ENCODE results near the gene ZNF143.
A peak's percentile ranks its signal among the peaks of the same experiment; 100 is the strongest.
"Not testable (repeated sequence)": the region's sequence is repeated elsewhere in the genome, so short reads cannot be mapped to it uniquely, and the experiment has no call there.

ZNF143 gene

GRCh38 chr11:9460322-9461062, at the start of gene ZNF143:
Gene ZNF143 (plus strand): TSS chr11:9461012. CDS start chr11:9471309, 10,297 bp downstream.
- peak; percentile 99 for DNase-seq (ENCODE audit: low read depth in 2 of 2)

DNA sequence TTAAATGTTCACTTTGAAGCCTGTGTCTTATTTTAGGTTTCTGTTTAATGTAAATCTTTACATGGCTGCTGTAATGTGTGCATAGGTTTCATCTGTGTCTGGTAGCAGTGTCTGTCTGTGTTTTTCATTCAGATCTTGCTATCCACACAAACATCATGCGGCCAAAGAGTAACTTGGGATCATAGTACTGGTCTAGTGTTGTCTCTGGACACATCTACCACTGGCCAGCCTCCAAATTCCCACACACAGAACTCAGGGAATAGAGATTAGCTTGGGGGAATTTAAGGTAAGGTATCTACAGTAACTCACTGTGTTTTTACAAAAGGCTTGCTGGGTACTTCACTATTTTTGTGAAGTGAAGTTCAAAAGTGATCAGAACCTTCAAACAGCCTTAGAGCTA, 32.1 kb upstream of the ZNF143 start:
- DNase-seq (ENCODE audit: low read depth in 2 of 2): no peak

DNA sequence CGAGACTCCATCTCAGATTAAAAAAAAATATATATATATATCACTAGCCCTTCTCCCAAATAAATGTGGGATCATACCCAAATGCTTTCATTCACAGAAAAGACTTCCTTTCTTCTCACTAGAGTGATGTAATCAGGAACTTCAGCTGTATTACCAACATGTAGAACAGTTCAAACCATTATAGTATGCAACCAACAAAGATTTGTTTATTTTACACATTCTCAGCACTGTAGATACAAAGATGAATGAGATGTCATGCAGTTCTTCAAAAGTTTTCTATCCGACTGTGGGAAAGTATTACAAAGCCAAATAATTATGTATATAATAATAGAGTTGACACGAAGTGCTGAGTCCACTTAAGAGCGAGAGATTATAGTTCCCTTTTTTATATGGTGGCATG, 22.2 kb upstream of the ZNF143 start:
- DNase-seq (ENCODE audit: low read depth in 2 of 2): no peak

- no peak for DNase-seq (ENCODE audit: low read depth in 2 of 2)
Observed at GRCh38 chr11:9446230-9446629, 14.6 kb upstream of the ZNF143 start.

- DNase-seq (ENCODE audit: low read depth in 2 of 2): no peak
Observed at GRCh38 chr11:9448576-9449352, 12.0 kb upstream of the ZNF143 start.

- DNase-seq (ENCODE audit: low read depth in 2 of 2): not testable (repeated sequence)
Observed at GRCh38 chr11:9452023-9452422, 8.8 kb upstream of the ZNF143 start.

GRCh38 chr11:9455722-9456121, 5.1 kb upstream of the ZNF143 start:
- DNase-seq (ENCODE audit: low read depth in 2 of 2): no peak

- no peak for DNase-seq (ENCODE audit: low read depth in 2 of 2)
Observed at GRCh38 chr11:9459667-9460321, 1.0 kb upstream of the ZNF143 start.

- DNase-seq (ENCODE audit: low read depth in 2 of 2): peak; percentile 46 to 54
Observed at GRCh38 chr11:9461063-9461759, 399 bp downstream of the ZNF143 start.

GRCh38 chr11:9461760-9462134, 935 bp downstream of the ZNF143 start:
- no peak for DNase-seq (ENCODE audit: low read depth in 2 of 2)

DNA sequence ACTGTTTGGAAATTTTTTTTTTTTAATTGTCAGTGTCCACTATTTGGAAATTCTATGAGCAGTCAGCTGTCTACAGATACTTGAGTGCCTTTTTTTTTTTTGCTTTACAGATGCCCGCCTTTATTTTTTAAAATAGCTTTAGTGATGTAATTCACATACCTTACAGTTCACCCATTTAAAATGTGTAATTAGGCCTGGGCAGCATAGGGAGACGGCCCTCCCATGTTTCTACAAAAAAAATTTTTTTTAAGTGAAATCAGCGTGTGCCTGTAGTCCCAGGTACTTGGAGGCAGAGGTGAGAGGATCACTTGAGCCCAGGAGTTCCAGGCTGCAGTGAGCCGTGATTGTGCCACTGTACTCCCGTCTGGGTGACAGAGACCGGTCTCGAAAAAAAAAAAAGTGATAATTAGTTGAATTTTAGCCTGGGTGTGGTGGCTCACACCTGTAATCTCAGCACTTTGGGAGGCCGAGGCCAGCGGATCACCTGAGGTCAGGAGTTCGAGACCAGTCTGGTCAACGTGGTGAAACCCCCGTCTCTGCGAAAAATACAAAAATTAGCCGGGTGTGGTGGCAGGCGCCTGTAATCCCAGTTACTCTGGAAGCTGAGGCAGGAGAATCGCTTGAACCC, 1.5 kb downstream of the ZNF143 start:
- DNase-seq (ENCODE audit: low read depth in 2 of 2): no peak

DNA sequence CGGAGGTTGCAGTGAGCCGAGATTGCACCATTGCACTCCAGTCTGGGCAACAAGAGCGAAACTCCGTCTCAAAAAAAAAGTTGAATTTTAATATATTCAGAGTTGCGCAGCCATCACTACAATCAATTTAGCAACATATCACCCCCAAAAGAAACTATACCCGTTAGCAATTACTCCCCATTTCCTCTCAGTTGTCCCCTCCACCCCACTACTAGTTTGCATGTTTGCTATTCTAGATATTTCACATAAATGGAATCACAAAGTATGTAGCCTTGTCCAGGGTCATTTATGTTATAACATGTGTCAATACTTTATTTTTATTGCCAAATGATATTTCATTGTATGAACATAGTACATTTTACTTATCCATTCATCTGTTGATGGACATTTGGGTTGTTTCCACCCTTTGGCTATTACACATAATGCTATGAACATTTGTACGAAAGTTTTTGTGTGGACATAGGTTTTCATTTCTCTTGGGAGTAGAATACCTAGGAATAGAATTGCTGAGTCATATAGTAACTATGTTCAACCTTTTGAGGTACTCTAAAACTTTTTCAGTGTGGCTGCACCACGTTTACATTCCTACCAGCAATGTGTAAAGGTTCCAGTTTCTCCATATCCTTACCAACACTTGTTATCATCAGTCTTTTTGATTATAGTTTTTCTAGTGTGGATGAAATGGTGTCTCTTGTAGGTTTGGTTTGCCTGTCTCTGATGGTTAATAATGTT, 2.2 kb downstream of the ZNF143 start:
- no peak for DNase-seq (ENCODE audit: low read depth in 2 of 2)

GRCh38 chr11:9470765-9471164, 10.0 kb downstream of the ZNF143 start:
- no peak for DNase-seq (ENCODE audit: low read depth in 2 of 2)

- DNase-seq (ENCODE audit: low read depth in 2 of 2): no peak
Observed at GRCh38 chr11:9473408-9473807, 12.6 kb downstream of the ZNF143 start.

DNA sequence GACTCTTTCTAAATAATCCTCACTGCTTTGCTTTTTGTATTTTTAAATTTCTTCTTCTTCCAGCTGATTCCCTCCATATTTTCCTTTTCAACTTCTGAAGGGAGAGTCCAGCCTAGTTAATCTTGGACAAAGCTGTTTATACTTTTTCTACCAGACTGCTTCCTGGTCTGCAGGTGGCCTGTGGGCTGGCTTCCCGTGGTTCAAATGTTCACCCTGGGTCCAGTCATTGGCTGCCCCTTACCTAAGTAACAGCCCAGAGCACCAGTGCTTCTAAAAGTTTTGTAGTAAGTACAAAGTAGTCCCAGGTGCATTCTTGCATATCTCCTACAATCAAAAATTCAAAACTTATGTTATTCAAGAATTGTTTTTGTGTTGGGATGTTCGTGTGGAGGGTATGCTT, 19.1 kb downstream of the ZNF143 start:
- DNase-seq (ENCODE audit: low read depth in 2 of 2): no peak

- DNase-seq (ENCODE audit: low read depth in 2 of 2): no peak
Observed at GRCh38 chr11:9489080-9489765, 28.4 kb downstream of the ZNF143 start.

GRCh38 chr11:9490376-9490775, 29.6 kb downstream of the ZNF143 start:
- no peak for DNase-seq (ENCODE audit: low read depth in 2 of 2)

DNA sequence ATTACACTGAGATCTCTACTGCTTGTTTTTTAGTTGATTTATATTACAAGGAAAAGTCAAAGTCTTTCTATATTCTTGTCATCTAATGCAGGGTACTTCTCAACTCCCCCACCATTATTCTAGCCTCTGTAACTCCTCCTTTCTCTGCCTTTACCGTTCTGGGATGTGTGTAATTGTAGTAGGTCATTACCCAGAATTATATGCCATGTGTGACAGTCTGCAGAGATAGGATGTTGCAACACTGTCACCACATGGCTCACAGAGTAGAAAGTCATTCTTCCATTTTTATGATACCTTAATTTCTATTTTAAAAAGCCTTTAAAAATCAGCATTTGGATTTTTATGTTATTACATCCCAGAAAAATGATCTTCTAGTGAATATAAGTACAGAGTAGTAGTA, 32.7 kb downstream of the ZNF143 start:
- DNase-seq (ENCODE audit: low read depth in 2 of 2): no peak

GRCh38 chr11:9494316-9494715, 33.5 kb downstream of the ZNF143 start:
- DNase-seq (ENCODE audit: low read depth in 2 of 2): no peak

- DNase-seq (ENCODE audit: low read depth in 2 of 2): no peak
Observed at GRCh38 chr11:9495803-9496514, 35.1 kb downstream of the ZNF143 start.

Data from stimulated activated CD4-positive, alpha-beta T cell treated with anti-CD3 and anti-CD28 coated beads, Interleukin-1b, Interleukin-23, amount 100 ng/mL, for 1 hour (primary cell).